ENCODE data around the gene HOXB7. TPM values are rescaled to one million over a fixed set of nuclear protein-coding genes. Genes with fewer than 3 reads are reported as not detected.

The HOXB7 gene
- total RNA-seq, 1 experiment from 2014 or later: 18.8 TPM

GRCh38 chr17:48621410-48622392 lies 10.9 kb upstream of the HOXB7 start:
- H3K27me3 ChIP-seq: peaks cover 23% of the 10 kb centered on the region
- H3K27ac ChIP-seq: no peak overlapping the region
- no peaks in the 10 kb centered on the region for H3K4me1 ChIP-seq
- no peaks in the 10 kb centered on the region for H3K36me3 ChIP-seq
- no peak overlapping the region for H3K4me3 ChIP-seq
- DNase-seq: no peak
- H3K9me3 ChIP-seq (replicated peaks): no peaks in the 10 kb centered on the region

DNA sequence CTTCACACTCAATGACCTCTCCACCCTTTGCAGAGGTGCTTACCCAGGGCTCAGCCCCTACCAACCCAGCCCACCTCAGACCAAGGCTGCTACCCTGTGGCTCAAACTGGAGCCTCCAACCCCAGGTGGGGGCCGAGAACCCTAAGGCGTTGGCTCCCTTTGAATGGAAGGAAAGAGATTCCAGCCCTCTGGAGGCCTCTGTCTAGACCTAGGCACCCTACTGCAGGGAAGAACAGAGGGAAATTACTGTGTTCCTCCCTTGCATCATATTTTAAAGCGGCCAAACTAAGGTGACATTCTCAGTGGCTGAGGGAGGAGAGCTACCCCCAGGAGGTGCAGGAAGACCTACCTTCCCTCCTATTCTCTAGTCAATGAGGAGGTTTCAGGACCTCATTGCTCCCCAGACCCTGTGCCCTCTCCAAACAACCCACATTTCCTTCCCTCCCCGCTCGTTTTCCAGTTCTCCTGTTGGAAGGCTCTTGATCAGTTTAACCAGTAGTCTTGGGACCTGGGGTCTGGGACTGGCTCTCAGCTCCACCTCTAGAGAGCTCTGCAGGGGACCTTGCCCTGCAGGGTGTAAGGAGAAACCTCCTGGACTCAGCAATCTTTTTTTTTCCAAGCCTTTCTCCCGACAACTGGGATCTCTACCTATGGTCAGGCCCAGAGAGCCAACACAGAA lies 9.8 kb upstream of the HOXB7 start:
- H3K36me3 ChIP-seq: no peaks in the 10 kb centered on the region
- no peak overlapping the region for H3K27ac ChIP-seq
- H3K9me3 ChIP-seq (replicated peaks): no peaks in the 10 kb centered on the region
- H3K27me3 ChIP-seq: peaks cover 30% of the 10 kb centered on the region
- no peak for DNase-seq
- H3K4me1 ChIP-seq: no peaks in the 10 kb centered on the region
- no peak overlapping the region for H3K4me3 ChIP-seq

DNA sequence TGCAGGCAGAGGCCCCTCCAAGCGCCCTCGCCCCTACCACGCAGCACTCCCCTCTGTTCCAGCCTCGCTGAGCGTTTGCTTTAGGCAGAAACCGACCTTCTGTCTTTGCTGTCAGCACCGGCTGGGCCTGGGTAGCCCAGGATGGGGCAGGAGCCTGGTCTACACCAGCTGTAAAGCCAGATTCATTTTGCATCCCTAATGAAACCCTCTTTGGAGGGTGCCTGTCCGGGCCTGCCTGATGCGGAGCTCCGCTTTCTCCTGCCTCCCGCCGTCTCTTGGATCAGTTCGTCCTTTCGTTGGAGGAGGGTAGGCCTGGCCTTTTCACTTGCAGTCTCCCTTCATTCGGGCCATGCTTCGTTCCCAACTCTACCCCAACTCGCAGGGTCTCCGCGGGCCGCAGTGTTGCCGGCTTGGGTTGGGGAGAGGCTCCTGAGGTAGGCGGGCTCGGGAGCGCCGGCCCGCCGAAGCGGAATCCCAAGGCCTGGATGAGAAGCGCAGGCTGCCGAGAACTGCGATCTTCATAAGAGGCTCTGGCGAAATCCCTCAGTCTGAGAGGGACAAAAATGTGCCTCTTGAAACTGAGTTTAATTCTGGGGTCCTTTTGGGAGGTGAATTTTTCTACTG lies 9.1 kb upstream of the HOXB7 start:
- no peak overlapping the region for H3K4me3 ChIP-seq
- no peaks in the 10 kb centered on the region for H3K9me3 ChIP-seq (replicated peaks)
- DNase-seq: no peak
- H3K27ac ChIP-seq: no peak overlapping the region
- no peaks in the 10 kb centered on the region for H3K4me1 ChIP-seq
- H3K27me3 ChIP-seq: peaks cover 30% of the 10 kb centered on the region
- no peaks in the 10 kb centered on the region for H3K36me3 ChIP-seq

GRCh38 chr17:48618256-48618896 lies 7.6 kb upstream of the HOXB7 start:
- Histone ChIP-seq H3K4me1 (no peaks in the 10 kb centered on the region), H3K9me3 (replicated peaks) (no peaks in the 10 kb centered on the region), H3K36me3 (no peaks in the 10 kb centered on the region), H3K27ac (no peak overlapping the region), H3K27me3 (peaks cover 18% of the 10 kb centered on the region), H3K4me3 (peak overlapping the region; percentile 34)
- peak; percentile 74 to 89 for DNase-seq

DNA sequence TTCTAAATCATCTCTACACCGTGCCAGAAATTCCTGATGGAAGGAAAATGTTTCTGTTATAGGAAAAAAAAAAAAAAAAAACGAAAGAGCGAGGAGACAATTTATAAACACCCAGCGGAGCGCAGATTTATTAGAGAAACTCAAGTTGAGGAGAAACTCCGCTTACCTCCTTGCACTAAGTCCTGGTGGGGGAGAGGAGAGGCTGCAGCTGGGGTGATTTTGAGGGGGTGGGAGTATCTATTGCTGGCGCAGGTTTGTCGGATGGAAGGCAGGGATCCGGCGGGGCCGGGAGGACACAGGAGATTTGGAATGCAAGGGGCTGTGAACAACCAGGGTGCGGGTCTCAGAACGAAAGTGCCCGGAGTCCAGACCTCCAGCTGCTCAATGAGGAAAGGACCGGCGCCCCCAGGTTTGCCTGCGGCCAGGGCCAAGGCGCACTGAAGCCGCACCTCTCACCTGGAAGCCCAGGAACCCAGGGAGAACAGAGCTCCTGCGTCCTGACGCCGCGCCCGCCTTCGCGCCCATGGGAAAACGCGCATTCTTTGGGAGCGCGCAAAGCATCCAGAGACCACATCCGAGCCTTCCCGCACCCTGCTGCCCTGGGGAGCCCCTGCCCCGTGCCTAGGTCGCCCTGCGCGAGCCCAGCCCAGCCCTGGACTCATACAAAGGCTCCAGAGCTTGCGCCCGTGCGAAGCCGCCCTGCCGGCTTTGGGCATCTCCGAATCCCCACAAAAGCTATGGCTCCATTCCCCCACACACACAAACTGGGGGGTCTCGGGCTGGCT lies 6.8 kb upstream of the HOXB7 start:
- Histone ChIP-seq H3K9me3 (replicated peaks) (no peaks in the 10 kb centered on the region), H3K4me1 (no peaks in the 10 kb centered on the region), H3K36me3 (no peaks in the 10 kb centered on the region), H3K27me3 (peaks cover 18% of the 10 kb centered on the region), H3K4me3 (no peak overlapping the region), H3K27ac (no peak overlapping the region)
- DNase-seq: no peak

DNA sequence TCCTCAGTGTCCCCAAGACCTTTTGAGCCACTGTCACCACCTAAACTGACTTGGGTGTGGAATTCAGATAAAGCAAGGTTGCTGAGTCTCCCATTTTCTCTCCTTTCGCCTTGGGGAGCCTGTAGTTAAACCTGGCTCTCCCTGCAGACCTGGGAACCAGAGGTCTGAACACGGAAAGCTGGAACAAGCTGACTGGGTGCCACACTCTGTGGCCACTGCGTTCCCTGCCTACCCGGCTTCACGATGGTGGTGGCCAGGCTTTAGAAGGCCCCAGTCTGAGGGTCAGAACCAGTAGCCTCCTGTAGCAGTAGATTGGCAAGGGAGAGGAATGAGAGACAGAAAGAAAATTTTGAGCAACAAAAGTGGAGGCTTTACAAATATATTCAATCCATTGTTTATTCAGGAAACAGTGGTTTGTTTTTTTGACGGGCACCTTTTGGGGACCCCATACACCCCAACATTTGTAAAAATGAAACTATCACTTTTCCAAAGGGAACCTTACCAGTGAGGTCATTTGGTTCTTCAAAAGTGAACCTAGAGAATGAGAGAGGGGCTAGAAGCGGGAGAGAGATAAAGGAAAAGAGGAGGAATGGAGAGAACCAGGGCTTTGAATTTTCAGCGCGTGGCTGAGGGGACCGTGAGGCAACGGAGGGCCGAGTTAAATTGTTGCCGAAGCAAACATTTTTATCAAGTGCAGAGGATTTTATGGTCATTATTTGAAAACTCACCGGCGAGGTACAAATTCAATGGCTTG lies 6.1 kb upstream of the HOXB7 start:
- no peaks in the 10 kb centered on the region for H3K4me1 ChIP-seq
- H3K27ac ChIP-seq: no peak overlapping the region
- no peaks in the 10 kb centered on the region for H3K9me3 ChIP-seq (replicated peaks)
- H3K4me3 ChIP-seq: no peak overlapping the region
- no peaks in the 10 kb centered on the region for H3K36me3 ChIP-seq
- no peak for DNase-seq
- peaks cover 18% of the 10 kb centered on the region for H3K27me3 ChIP-seq

DNA sequence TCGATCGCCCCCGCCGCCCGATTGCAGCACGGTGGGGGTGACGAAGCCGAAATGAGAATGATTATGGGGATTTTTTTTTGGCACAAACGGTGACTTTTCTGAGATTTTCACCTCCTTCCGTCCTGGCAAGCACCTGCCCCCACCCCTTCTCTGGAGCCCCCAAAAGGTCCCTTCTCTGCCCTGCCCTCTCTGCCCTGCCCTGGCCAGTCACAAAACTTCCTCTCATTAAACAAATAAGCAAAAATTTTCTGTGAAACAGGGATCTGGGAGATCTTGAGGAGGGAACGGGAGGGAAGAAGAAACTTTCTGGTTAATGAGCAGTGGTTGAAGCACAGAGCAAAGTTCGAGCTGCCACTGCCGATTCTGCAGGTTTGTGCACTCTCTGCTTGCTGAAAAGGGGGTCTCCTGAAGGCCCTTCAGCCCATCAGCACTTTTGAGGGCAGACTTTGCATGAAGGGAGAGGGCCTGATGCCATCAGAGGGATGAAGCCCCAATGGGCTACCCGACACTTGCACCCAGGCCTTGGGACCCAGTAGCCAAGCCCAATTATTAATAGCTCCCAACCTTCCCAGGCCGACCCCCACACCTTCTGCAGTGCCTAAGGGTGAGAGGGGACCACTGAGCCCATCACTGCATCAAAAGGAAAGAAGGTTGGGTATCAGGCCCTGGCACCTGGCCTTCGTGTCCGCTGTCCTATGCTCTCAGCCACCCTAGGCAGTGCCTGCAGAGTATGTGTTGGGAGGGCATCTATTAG lies 5.3 kb upstream of the HOXB7 start:
- Histone ChIP-seq H3K4me3 (no peak overlapping the region), H3K27me3 (peaks cover 18% of the 10 kb centered on the region)

GRCh38 chr17:48615047-48615962 lies 4.5 kb upstream of the HOXB7 start, which contains the start of gene HOXB8:
HOXB8 (minus strand) TSS chr17:48615292; CDS start chr17:48614704, 588 bp downstream.
- DNase-seq: no peak
- H3K4me3 ChIP-seq: no peak within 1 kb of the TSS

More for the DNA sequence above, 5.3 kb upstream of the HOXB7 start:
- H3K27ac ChIP-seq: no peak overlapping the region
- H3K4me1 ChIP-seq: no peaks in the 10 kb centered on the region
- no peaks in the 10 kb centered on the region for H3K9me3 ChIP-seq (replicated peaks)
- H3K36me3 ChIP-seq: no peaks in the 10 kb centered on the region
- DNase-seq: no peak

DNA sequence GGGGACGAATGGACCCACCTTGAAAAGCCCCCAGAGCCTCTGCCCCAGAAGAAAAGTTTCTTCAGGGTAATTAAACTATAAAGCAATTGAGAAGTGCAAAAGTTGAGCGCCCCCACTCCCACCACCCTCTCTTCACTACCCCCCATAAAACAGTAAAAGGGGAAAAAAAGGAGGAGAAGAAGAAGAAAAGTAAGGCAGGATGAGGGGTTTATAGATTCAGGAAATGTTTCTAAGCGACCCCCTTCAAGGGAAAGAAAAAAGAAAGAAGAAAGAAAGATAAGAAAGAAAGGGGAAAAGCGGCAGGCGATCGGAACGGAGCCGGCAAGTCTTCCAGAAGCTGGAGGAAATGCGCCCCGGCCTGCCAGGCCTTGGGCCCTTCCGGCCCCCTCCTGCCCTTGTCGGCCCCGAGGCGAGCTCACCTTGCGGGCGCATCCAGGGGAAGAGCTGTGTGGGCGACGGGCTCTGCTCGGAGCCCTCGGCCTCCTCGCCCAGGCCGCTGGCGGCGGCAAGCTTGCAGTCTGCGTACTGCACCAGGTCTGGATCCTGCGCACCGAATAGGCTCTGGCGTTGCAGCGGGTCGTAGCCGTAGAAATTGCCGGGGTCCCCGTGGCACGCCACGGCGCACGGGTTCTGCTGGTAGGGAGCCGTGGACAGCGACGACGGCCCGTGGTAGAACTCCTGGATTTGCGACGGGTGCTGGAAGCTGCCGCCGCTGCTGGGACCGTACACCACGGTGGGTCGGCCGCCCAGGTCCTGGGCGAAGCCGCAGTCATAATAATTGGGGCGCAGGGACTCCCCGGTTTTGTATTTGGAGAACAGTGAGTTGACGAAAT lies 3.3 kb upstream of the HOXB7 start:
- Histone ChIP-seq H3K27ac (no peak overlapping the region), H3K4me3 (peak overlapping the region; percentile 84), H3K9me3 (replicated peaks) (no peaks in the 10 kb centered on the region), H3K36me3 (no peaks in the 10 kb centered on the region), H3K4me1 (no peaks in the 10 kb centered on the region; the same call in 1 of the 2 replicates), H3K27me3 (peaks cover 18% of the 10 kb centered on the region)
- DNase-seq: no peak

More at GRCh38 chr17:48615047-48615962, 4.5 kb upstream of the HOXB7 start, which contains the start of gene HOXB8:
- Histone ChIP-seq H3K4me1 (no peaks in the 10 kb centered on the region), H3K9me3 (replicated peaks) (no peaks in the 10 kb centered on the region), H3K36me3 (no peaks in the 10 kb centered on the region), H3K27me3 (peaks cover 18% of the 10 kb centered on the region), H3K27ac (no peak within 1 kb of the TSS)

GRCh38 chr17:48612854-48613691 lies 2.3 kb upstream of the HOXB7 start:
- Histone ChIP-seq H3K27me3 (peaks cover 13% of the 10 kb centered on the region), H3K4me1 (no peaks in the 10 kb centered on the region; the same call in 1 of the 2 replicates), H3K36me3 (no peaks in the 10 kb centered on the region), H3K27ac (no peak overlapping the region), H3K4me3 (peak overlapping the region; percentile 84), H3K9me3 (replicated peaks) (no peaks in the 10 kb centered on the region)
- DNase-seq: peak; percentile 65 to 77

All from SJCRH30 (cell line).